RWPE1 (cell line): ENCODE data around the gene BICRA.
A peak's percentile ranks its signal among the peaks of the same experiment; 100 is the strongest.

Source experiments
- CTCF ChIA-PET: fragments of 350-600 bp; sonication (Branson Sonifier 250); formaldehyde crosslinking; extraction: SDS; loops from one replicate; lab custom pipeline; 2021; lab: Yijun Ruan, JAX
- POLR2A ChIA-PET: fragments of 400-600 bp; formaldehyde crosslinking; extraction: SDS; loops from one replicate; lab custom pipeline; 2020; ENCODE audit warnings: antibody characterized with exemption; ENCODE audit not compliant: low non-redundant PET; lab: Yijun Ruan, JAX
- DNase-seq: peaks from one replicate; pipeline ENCODE4 v3.0.0; 2012; ENCODE audit warnings: low spot score
- H3K27ac ChIP-seq: fragments of 450-650 bp; 2 replicates; pipeline ENCODE4 v1.5.1; 2017
- TF ChIP-seq, protein P1 (sequence below): fragments of 450-650 bp; conservative IDR thresholded peaks from 2 replicates; pipeline ENCODE4 v1.5.1; 2017; ENCODE audit warnings: low read depth, mild to moderate bottlenecking

BICRA gene

GRCh38 chr19:47608969-47609905 is at the start of gene BICRA:
TSS of gene BICRA (plus strand) at chr19:47609134. CDS start at chr19:47673575, 64,441 bp downstream.
- DNase-seq, result peak; percentile 82
- H3K27ac ChIP-seq, result peak within 1 kb of the TSS; percentile 91
- POLR2A ChIA-PET, result interaction anchor here (0.6 kb wide), 1 partner anchor 55 kb away, joined by 3 read pairs; no protein-coding TSS in a partner anchor
- CTCF ChIA-PET, result interaction anchor here (0.6 to 2.2 kb wide), 3 partner anchors 53 to 172 kb away, joined by 3 to 11 read pairs (median 3); partner anchors contain the start of gene NAPA
- TF ChIP-seq, protein P1, sequence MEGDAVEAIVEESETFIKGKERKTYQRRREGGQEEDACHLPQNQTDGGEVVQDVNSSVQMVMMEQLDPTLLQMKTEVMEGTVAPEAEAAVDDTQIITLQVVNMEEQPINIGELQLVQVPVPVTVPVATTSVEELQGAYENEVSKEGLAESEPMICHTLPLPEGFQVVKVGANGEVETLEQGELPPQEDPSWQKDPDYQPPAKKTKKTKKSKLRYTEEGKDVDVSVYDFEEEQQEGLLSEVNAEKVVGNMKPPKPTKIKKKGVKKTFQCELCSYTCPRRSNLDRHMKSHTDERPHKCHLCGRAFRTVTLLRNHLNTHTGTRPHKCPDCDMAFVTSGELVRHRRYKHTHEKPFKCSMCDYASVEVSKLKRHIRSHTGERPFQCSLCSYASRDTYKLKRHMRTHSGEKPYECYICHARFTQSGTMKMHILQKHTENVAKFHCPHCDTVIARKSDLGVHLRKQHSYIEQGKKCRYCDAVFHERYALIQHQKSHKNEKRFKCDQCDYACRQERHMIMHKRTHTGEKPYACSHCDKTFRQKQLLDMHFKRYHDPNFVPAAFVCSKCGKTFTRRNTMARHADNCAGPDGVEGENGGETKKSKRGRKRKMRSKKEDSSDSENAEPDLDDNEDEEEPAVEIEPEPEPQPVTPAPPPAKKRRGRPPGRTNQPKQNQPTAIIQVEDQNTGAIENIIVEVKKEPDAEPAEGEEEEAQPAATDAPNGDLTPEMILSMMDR, result no peak

DNA sequence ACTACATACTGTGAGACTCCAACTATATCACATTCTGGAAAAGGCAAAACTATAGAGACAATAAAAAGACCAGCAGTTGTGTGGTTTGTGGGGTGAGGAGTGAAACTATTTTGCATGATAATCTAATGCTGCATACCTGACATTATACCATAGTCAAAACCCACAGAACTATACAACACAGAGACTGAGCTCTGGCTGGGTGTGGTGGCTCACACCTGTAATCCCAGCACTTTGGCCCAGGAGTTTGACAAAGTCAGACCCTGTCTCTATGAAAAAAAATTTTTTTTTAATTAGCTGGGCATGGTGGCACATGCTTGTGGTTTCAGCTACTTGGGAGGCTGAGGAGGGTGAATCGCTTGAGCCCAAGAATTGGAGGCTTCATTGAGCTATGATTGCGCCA is 47.9 kb upstream of the BICRA start:
- H3K27ac ChIP-seq, result no peak overlapping the region
- TF ChIP-seq, protein P1, result no peak
- CTCF ChIA-PET, result interaction anchor here (0.6 kb wide), 1 partner anchor 13 kb away, joined by 5 read pairs; no protein-coding TSS in a partner anchor
- POLR2A ChIA-PET, result no interaction called here
- DNase-seq, result no peak

- no peak overlapping the region for H3K27ac ChIP-seq
- DNase-seq, result no peak
- TF ChIP-seq, protein P1, result no peak
- CTCF ChIA-PET, result interaction anchor here (0.5 kb wide), 1 partner anchor 43 kb away, joined by 3 read pairs; no protein-coding TSS in a partner anchor
- POLR2A ChIA-PET, result no interaction called here
These were observed 47.4 kb upstream of the BICRA start for GRCh38 chr19:47561440-47562057.

GRCh38 chr19:47564081-47564480 is 44.9 kb upstream of the BICRA start:
- CTCF ChIA-PET, result no interaction called here
- DNase-seq, result no peak
- H3K27ac ChIP-seq, result no peak overlapping the region
- POLR2A ChIA-PET, result no interaction called here
- TF ChIP-seq, protein P1, result no peak

DNA sequence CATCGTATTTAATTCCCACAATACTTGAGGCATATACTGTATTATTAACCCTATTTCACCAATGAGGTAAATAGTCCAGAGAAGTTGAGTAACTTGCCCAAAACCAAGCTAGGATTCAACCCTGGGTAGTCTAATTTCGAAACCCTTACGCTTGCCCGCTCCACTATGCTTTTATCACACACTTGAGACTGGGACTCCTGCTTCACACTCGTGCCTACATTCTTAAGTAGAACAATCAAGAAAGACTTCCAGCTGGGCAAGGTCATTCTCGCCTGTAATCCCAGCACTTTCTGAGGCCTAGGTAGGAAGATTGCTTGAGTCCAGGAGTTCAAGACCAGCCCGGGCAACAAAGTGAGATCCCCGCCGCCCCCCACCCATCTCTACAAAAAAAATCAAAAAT is 39.6 kb upstream of the BICRA start:
- ChIA-PET CTCF (interaction anchor here (0.6 kb wide), 1 partner anchor 45 kb away, joined by 3 read pairs; no protein-coding TSS in a partner anchor), POLR2A (no interaction called here)
- H3K27ac ChIP-seq, result no peak overlapping the region
- no peak for DNase-seq
- TF ChIP-seq, protein P1, result no peak

- no peak overlapping the region for H3K27ac ChIP-seq
- ChIA-PET POLR2A (no interaction called here), CTCF (no interaction called here)
- TF ChIP-seq, protein P1, result no peak
- DNase-seq, result no peak
These were observed 36.3 kb upstream of the BICRA start for GRCh38 chr19:47572635-47573034.
